Natural killer cell (primary cell): ENCODE data around the gene CCDC117. TPM values are rescaled to one million over a fixed set of nuclear protein-coding genes. Genes with fewer than 3 reads are reported as not detected.
"Not testable (repeated sequence)": the region's sequence is repeated elsewhere in the genome, so short reads cannot be mapped to it uniquely, and the experiment has no call there.

ENCODE experiments used
- ATAC-seq, 3 donors: fragments of 150-1000 bp in 2 of 3; fragments of 200-7000 bp in 1 of 3; cut with Tn5 transposase; 1 replicate in 1 of 3; 2 replicates in 2 of 3; pipeline ENCODE4 v1.10.0; 2021; ENCODE audit warnings: mild to moderate bottlenecking in 2 of 3, moderate library complexity in 2 of 3
- DNase-seq, 2 donors: peaks; one replicate each; pipeline versions ENCODE4 v3.0.0 to v3.0.0-alpha.2; 2013 to 2021; ENCODE audit warnings: mixed read lengths in 1 of 2
- H3K27ac ChIP-seq: one replicate; pipeline ENCODE4 v1.5.1; 2013; ENCODE audit warnings: mild to moderate bottlenecking, low read length
- H3K27me3 ChIP-seq: one replicate; pipeline ENCODE4 v1.6.1; 2013; ENCODE audit warnings: low read length; ENCODE audit not compliant: control insufficient read depth, insufficient read depth
- H3K36me3 ChIP-seq: one replicate; pipeline ENCODE4 v1.6.1; 2013; ENCODE audit warnings: low read length; ENCODE audit not compliant: control insufficient read depth, insufficient read depth
- H3K4me1 ChIP-seq: one replicate; pipeline ENCODE4 v1.6.1; 2013; ENCODE audit warnings: low read length; ENCODE audit not compliant: control insufficient read depth, insufficient read depth
- H3K4me3 ChIP-seq: one replicate; pipeline ENCODE4 v1.5.1; 2013; ENCODE audit warnings: low read length
- H3K9me3 ChIP-seq: one replicate; pipeline ENCODE4 v1.6.1; 2013; ENCODE audit warnings: low read length; ENCODE audit not compliant: control insufficient read depth, insufficient read depth
- H3K27ac Mint-ChIP-seq, 2 donors: one replicate each; pipeline ENCODE4 v1.8.0; 2022; ENCODE audit warnings: mild to moderate bottlenecking in 2 of 2, mixed read lengths in 2 of 2, moderate library complexity in 1 of 2
- H3K27me3 Mint-ChIP-seq, 2 donors: one replicate each; pipeline ENCODE4 v1.8.0; 2022; ENCODE audit warnings: low read depth in 2 of 2, mixed read lengths in 2 of 2
- H3K36me3 Mint-ChIP-seq: one replicate; pipeline ENCODE4 v1.8.0; 2022; ENCODE audit warnings: mixed read lengths
- H3K4me1 Mint-ChIP-seq, 2 donors: one replicate each; pipeline ENCODE4 v1.8.0; 2022; ENCODE audit warnings: mixed read lengths in 2 of 2
- H3K4me3 Mint-ChIP-seq: one replicate; pipeline ENCODE4 v1.8.0; 2022; ENCODE audit warnings: mild to moderate bottlenecking, moderate library complexity, mixed read lengths
- H3K9me3 Mint-ChIP-seq, 2 donors: one replicate each; pipeline ENCODE4 v1.8.0; 2022; ENCODE audit warnings: mixed read lengths in 2 of 2
- CTCF ChIP-seq: fragments of 200-600 bp; IDR thresholded peaks from one replicate; pipeline ENCODE4 v1.8.0; 2022; ENCODE audit warnings: antibody characterized with exemption
- WGBS: methylation state at CpG from one replicate; pipeline ENCODE4 v1.1.7; 2013; ENCODE audit warnings: missing lambda C conversion rate; ENCODE audit not compliant: insufficient coverage; 5-methylcytosine and 5-hydroxymethylcytosine counted together
- intact Hi-C: fragments of 100-400 bp; cut with micrococcal nuclease; formaldehyde crosslinking; loops from one replicate; pipeline ENCODE4 v1.14.2; 2022
- total RNA-seq, 4 donors: library from RNA; stranded (reverse); fragments of 120-200 nt in 1 of 4; gene quantifications; one replicate each; pipeline versions ENCODE4 v1.2.3 to v1.2.4, GENCODE V29; 2013 to 2022

The CCDC117 gene
- total RNA-seq, 3 donors from 2014 or later (not counting 1 experiment from before 2014, with no cell fraction given) = 26.3 to 26.9 (median 26.6) TPM

- Histone ChIP-seq H3K9me3 (no peaks in the 10 kb centered on the region), H3K4me3 (peak overlapping the region; percentile 74), H3K27ac (peak overlapping the region; percentile 91), H3K4me1 (peaks cover 22% of the 10 kb centered on the region), H3K27me3 (no peaks in the 10 kb centered on the region), H3K36me3 (peaks cover 29% of the 10 kb centered on the region)
- ATAC-seq (no peak), DNase-seq (no peak)
- no peaks in the 10 kb centered on the region for H3K9me3 Mint-ChIP-seq
- no peaks in the 10 kb centered on the region for H3K36me3 Mint-ChIP-seq
- peak overlapping the region; percentile 89 for H3K4me3 Mint-ChIP-seq
- H3K27me3 Mint-ChIP-seq = no peaks in the 10 kb centered on the region
- WGBS = 5% methylated on average over 10 of the region's 10 CpGs
- TF ChIP-seq CTCF = no peak
- peak overlapping the region; percentile 92 to 97 for H3K27ac Mint-ChIP-seq
- peaks cover 32 to 33% of the 10 kb centered on the region in 2 donors for H3K4me1 Mint-ChIP-seq
- intact Hi-C loops = loop anchor here (1.0 to 5.0 kb wide), 3 partner anchors 30 to 86 kb away; partner anchors contain the start of gene CCDC117
Measured at GRCh38 chr22:28742562-28742962, 29.9 kb upstream of the CCDC117 start.

GRCh38 chr22:28743852-28744251 lies 28.6 kb upstream of the CCDC117 start:
- H3K9me3 ChIP-seq = no peaks in the 10 kb centered on the region
- H3K4me1 Mint-ChIP-seq = peaks cover 38 to 41% of the 10 kb centered on the region in 2 donors
- ATAC-seq (no peak), DNase-seq (no peak)
- H3K27ac Mint-ChIP-seq = peak overlapping the region; percentile 92 to 97
- H3K27ac ChIP-seq = no peak overlapping the region
- H3K27me3 ChIP-seq = no peaks in the 10 kb centered on the region
- no peaks in the 10 kb centered on the region for H3K27me3 Mint-ChIP-seq
- H3K4me1 ChIP-seq = peaks cover 32% of the 10 kb centered on the region
- H3K4me3 Mint-ChIP-seq = peak overlapping the region; percentile 89
- H3K4me3 ChIP-seq = no peak overlapping the region
- H3K9me3 Mint-ChIP-seq = no peaks in the 10 kb centered on the region
- intact Hi-C loops = loop anchor here (2.0 to 5.0 kb wide), 2 partner anchors 68 to 85 kb away; no protein-coding TSS in a partner anchor
- H3K36me3 Mint-ChIP-seq = no peaks in the 10 kb centered on the region
- peaks cover 34% of the 10 kb centered on the region for H3K36me3 ChIP-seq
- WGBS = 100% methylated on average over 3 of the region's 3 CpGs
- TF ChIP-seq CTCF = no peak

GRCh38 chr22:28750471-28750881 lies 22.0 kb upstream of the CCDC117 start:
- Histone ChIP-seq H3K4me3 (no peak overlapping the region), H3K9me3 (no peaks in the 10 kb centered on the region), H3K27me3 (no peaks in the 10 kb centered on the region), H3K36me3 (peaks cover 23% of the 10 kb centered on the region), H3K4me1 (peaks cover 21% of the 10 kb centered on the region), H3K27ac (no peak overlapping the region)
- intact Hi-C loops = no loop called here
- DNase-seq (no peak), ATAC-seq (no peak)
- Mint-ChIP-seq H3K9me3 (no peaks in the 10 kb centered on the region), H3K36me3 (no peaks in the 10 kb centered on the region), H3K27me3 (no peaks in the 10 kb centered on the region), H3K4me3 (no peak overlapping the region), H3K27ac (peak overlapping the region in 1 of 2 donors; percentile 53), H3K4me1 (peaks cover 17 to 24% of the 10 kb centered on the region in 2 donors)
- TF ChIP-seq CTCF = no peak
- WGBS = 97% methylated on average over 3 of the region's 6 CpGs

- H3K9me3 Mint-ChIP-seq, H3K4me3 Mint-ChIP-seq, H3K4me1 ChIP-seq, H3K36me3 ChIP-seq, H3K27ac ChIP-seq, intact Hi-C loops, DNase-seq, H3K4me3 ChIP-seq, H3K9me3 ChIP-seq, H3K27me3 ChIP-seq, H3K27me3 Mint-ChIP-seq, H3K36me3 Mint-ChIP-seq, ATAC-seq: not testable (repeated sequence)
- H3K27ac Mint-ChIP-seq = peak overlapping the region in 1 of 2 donors; percentile 6
- peaks cover 3 to 11% of the 10 kb centered on the region in 2 donors for H3K4me1 Mint-ChIP-seq
- WGBS = 98% methylated on average over 3 of the region's 3 CpGs
Measured at GRCh38 chr22:28754512-28754911, 18.0 kb upstream of the CCDC117 start.
